Measurements from ENCODE around the gene ADCK2.

The ADCK2 gene

GRCh38 chr7:140744005-140744404 is 71.3 kb downstream of the ADCK2 start:
- DNase-seq (ENCODE audit: low read depth), result no peak
